Islet precursor cell (in vitro differentiated cells): ENCODE data around the gene CLSTN3.

Experiments used
- DNase-seq: peaks from one replicate; pipeline ENCODE4 v3.0.0-alpha.2; 2018

The CLSTN3 gene

GRCh38 chr12:7193674-7194073 is 63.5 kb downstream of the CLSTN3 start:
- no peak for DNase-seq

DNA sequence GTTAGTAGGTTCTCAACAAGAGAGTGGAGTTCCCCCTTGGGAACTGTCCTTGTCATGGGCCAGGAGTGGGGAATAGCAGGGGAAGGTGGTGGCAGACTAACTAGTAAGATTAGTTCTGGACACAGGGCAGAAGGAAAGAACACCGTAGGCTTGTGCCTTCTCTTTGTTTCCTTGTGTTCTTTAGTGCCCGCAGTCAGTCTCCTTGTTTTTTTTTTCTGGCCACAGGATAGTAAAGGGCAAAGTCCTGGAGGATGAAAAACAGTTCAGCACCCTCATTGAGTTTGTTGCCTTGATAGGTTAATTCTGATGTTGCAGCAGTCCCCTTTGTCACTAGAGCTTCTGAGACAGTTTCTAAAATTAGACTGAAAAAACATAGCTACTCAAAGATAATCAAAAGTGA is 67.7 kb downstream of the CLSTN3 start:
- no peak for DNase-seq

DNA sequence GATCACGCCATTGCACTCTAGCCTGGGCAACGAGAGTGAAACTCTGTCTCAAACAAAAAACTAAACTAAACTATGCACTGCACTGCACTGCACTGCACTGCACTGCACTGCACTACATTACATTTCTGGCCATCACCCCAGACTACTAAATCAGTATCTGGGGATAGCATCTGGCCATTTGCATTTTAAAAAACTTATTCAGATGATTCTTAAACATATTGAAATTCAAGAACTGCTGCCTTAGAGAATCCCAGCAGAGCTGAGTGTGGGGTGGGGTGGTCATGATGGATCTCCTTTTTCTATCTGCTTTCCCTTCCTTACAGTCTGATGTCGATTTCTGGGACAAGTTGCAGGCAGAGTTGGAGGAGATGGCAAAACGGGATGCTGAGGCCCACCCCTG is 72.9 kb downstream of the CLSTN3 start:
- no peak for DNase-seq

DNA sequence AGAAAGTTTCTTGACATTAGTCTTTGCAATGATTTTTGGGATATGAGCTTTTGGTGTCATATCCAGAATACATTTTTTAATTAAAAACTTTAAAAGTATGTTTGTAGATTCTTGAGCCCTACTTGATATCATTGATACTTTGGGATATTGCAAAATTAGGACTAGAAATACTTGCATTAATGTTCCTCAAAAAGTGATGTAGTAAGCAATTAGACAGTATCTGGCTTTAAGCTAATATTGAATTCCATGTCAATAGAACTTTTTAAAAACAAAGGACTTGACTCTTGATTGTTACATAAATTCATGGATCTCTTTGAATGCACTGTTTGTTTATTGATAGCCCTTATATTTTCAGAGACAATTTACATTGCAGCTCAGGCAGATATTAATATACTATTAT is 74.9 kb downstream of the CLSTN3 start:
- no peak for DNase-seq

DNA sequence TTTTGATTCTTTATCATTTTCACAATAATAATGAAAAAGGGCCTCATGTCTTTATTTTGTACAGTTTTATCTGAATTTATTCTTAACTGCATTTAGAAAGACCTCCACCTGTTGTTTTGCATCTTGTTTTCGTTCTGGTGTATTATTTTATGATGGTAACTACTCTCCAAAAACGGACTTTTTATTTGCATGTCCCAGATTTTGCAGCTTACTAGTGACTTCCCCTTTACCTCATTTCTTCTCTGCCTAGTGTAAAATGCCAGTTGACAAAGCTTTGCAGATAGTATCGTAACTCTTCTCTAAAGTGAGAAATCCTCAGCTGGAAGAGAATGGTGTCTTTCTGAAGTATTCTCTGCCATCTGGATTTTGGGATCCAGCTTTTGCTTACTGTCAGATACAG is 76.5 kb downstream of the CLSTN3 start:
- no peak for DNase-seq

DNA sequence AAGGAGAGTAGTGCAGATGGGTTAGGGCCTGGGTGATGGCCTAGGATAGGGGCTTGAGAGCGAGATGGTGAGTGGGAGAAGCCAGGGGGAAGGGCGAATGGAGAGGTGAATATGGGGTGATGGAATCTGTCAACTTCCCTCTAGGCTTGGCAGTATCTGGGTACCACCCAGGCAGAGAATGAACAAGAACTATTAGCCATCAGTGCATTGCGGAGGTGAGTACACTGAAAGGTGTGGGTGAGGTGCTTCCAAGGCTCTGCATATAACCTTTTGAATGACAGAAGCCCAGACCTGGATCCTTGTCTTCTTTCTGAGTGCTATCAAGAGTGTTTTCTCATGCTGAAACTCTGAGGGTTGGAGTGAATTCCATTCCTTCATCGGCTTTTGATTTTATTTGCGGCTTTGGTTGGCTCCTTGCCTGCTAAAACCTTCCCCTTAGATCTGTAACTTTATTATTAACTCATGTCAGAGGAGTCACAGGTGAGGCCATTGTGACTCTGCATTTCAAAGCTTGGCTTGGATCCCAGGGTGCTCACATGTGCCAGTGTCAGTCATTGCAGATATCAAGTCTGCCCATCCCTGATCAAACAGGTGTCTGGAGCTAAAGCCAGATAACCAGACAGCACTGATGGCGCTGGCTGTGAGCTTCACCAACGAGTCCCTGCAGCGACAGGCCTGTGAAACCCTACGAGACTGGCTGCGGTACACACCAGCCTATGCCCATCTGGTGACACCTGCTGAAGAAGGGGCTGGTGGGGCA is 77.9 kb downstream of the CLSTN3 start:
- no peak for DNase-seq
